Cardiac muscle cell (in vitro differentiated cells and primary cell): Measurements from ENCODE around the gene MAN1C1. TPM values are rescaled to one million over a fixed set of nuclear protein-coding genes. Genes with fewer than 3 reads are reported as not detected.
A peak's percentile ranks its signal among the peaks of the same experiment; 100 is the strongest.

ENCODE experiments used
- DNase-seq, 2 donors: peaks; one replicate each; pipeline versions ENCODE4 v3.0.0 to v3.0.0-alpha.2; 2010 to 2017; ENCODE audit warnings: low read depth in 1 of 2, low spot score in 1 of 2
- H3K27ac ChIP-seq: fragments of 200-600 bp; sonication (generic); 2 replicates; pipeline ENCODE4 v1.5.1; 2016
- H3K27me3 ChIP-seq: fragments of 200-600 bp; sonication (generic); 2 replicates; pipeline ENCODE4 v1.6.0; 2016; ENCODE audit warnings: control low read depth
- H3K36me3 ChIP-seq: fragments of 200-600 bp; sonication (generic); 2 replicates; pipeline ENCODE4 v1.5.1; 2016; ENCODE audit warnings: control low read depth
- H3K4me1 ChIP-seq: fragments of 200-600 bp; sonication (generic); 2 replicates; pipeline ENCODE4 v1.8.1; 2017; ENCODE audit warnings: low read depth, mild to moderate bottlenecking, mixed run types
- H3K4me3 ChIP-seq: fragments of 200-600 bp; sonication (generic); 2 replicates; pipeline ENCODE4 v1.5.1; 2016; ENCODE audit warnings: mild to moderate bottlenecking
- H3K9me3 ChIP-seq: fragments of 200-600 bp; sonication (generic); 2 replicates; pipeline ENCODE4 v1.5.1; 2017; ENCODE audit warnings: low read depth, mild to moderate bottlenecking, control low read depth
- polyA plus RNA-seq: library from polyadenylated mRNA; unstranded; fragments of >200 nt; fragmentation: Nextera tagmentation; extraction: Ambion mirVana; gene quantifications from 2 replicates; pipeline ENCODE4 v1.2.1, GENCODE V29; 2016
- total RNA-seq: library from RNA; depleted of rRNA; stranded (reverse); fragments of >200 nt; gene quantifications from 2 replicates; pipeline ENCODE4 v1.2.3, GENCODE V29; 2016
- TF ChIP-seq, protein P1 (sequence below): IDR thresholded peaks from 2 replicates; pipeline ENCODE4 v1.5.1; 2012; ENCODE audit warnings: low read depth, mild to moderate bottlenecking, low read length

Gene MAN1C1
- total and polyA plus RNA-seq, 2 experiments from 2014 or later: 88.8 to 118 TPM

DNA sequence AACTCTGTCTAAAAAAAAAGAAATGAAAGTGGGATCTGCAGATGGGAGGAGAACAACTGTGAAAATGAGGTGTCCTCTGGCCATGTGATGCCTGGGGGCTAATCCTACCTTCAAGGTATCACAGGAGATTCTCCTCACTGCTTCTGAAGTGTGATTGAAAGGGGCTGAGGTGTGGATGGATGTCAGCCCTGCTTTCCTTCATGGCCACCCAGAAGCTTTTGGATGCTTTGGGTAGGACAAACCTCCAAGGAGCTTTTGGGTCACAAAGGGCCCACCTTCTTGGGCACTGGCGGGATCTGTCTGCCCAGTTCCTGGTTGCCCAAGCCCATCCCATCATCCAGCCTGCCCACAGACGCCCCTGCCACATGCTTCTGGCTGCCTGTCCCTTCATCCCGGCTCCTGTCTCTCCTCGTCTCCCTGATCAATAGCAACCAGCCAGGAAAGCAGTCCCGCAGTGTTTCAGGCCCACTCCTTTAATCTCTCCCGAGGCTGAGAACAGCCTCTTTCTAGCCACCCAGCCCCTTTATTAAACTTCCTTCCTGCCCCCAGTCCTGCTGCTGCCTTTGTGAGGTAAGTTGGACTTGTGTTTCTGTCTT lies 87.2 kb downstream of the MAN1C1 start:
- H3K36me3 ChIP-seq: no peaks in the 10 kb centered on the region
- no peak for DNase-seq
- H3K4me1 ChIP-seq: peaks cover 86% of the 10 kb centered on the region

DNA sequence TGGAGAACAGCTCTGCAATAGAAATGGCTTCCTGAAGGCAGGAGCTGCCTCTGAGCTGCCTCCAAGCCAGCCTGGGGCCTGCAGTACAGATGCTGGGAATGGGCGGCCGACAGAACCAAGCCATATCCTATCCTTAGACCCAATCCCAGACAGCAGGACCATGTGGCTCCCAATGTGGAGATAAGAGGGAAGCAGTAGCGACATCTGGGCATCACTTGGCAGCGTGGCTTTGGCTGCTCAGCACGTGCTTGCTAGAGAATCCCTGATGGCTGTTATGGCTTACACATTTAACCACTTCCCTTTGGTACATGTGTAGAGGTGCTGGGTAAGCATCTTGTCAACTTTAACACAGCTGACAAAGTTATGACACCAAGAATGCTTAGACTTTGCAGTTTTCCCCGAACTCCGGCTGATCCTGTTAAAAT lies 87.7 kb downstream of the MAN1C1 start:
- H3K9me3 ChIP-seq: no peaks in the 10 kb centered on the region
- TF ChIP-seq, protein P1, sequence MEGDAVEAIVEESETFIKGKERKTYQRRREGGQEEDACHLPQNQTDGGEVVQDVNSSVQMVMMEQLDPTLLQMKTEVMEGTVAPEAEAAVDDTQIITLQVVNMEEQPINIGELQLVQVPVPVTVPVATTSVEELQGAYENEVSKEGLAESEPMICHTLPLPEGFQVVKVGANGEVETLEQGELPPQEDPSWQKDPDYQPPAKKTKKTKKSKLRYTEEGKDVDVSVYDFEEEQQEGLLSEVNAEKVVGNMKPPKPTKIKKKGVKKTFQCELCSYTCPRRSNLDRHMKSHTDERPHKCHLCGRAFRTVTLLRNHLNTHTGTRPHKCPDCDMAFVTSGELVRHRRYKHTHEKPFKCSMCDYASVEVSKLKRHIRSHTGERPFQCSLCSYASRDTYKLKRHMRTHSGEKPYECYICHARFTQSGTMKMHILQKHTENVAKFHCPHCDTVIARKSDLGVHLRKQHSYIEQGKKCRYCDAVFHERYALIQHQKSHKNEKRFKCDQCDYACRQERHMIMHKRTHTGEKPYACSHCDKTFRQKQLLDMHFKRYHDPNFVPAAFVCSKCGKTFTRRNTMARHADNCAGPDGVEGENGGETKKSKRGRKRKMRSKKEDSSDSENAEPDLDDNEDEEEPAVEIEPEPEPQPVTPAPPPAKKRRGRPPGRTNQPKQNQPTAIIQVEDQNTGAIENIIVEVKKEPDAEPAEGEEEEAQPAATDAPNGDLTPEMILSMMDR: no peak
- peaks cover 80% of the 10 kb centered on the region for H3K4me1 ChIP-seq
- DNase-seq: no peak
- H3K4me3 ChIP-seq: no peak overlapping the region
- H3K36me3 ChIP-seq: no peaks in the 10 kb centered on the region
- peak overlapping the region; percentile 49 for H3K27ac ChIP-seq
- H3K27me3 ChIP-seq: no peaks in the 10 kb centered on the region

More for the DNA sequence above, 87.2 kb downstream of the MAN1C1 start:
- Histone ChIP-seq H3K27ac (peak overlapping the region; percentile 49), H3K27me3 (no peaks in the 10 kb centered on the region), H3K9me3 (no peaks in the 10 kb centered on the region), H3K4me3 (no peak overlapping the region)
- TF ChIP-seq, protein P1: no peak

DNA sequence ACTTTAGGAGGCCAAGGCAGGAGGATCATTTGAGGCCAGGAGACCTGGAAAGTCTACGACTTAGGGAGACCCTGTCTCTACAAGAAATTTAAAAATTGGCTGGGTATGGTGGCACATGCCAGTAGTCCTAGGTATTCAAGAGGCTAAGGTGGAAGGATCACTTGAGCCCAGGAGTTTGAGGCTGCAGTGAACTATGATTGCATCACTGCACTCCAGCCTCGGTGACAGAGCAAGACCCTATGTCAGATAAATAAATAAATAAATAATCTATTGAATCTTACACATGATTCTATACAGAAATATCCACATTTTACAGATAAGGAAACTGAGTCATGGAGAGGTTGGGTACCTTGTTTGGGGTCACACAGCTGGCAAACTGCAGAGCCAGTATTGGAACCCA lies 89.1 kb downstream of the MAN1C1 start:
- H3K4me1 ChIP-seq: peaks cover 68% of the 10 kb centered on the region
- H3K4me3 ChIP-seq: no peak overlapping the region
- TF ChIP-seq, protein P1: no peak
- no peaks in the 10 kb centered on the region for H3K27me3 ChIP-seq
- H3K9me3 ChIP-seq: no peaks in the 10 kb centered on the region
- DNase-seq: no peak
- no peaks in the 10 kb centered on the region for H3K36me3 ChIP-seq
- no peak overlapping the region for H3K27ac ChIP-seq

DNA sequence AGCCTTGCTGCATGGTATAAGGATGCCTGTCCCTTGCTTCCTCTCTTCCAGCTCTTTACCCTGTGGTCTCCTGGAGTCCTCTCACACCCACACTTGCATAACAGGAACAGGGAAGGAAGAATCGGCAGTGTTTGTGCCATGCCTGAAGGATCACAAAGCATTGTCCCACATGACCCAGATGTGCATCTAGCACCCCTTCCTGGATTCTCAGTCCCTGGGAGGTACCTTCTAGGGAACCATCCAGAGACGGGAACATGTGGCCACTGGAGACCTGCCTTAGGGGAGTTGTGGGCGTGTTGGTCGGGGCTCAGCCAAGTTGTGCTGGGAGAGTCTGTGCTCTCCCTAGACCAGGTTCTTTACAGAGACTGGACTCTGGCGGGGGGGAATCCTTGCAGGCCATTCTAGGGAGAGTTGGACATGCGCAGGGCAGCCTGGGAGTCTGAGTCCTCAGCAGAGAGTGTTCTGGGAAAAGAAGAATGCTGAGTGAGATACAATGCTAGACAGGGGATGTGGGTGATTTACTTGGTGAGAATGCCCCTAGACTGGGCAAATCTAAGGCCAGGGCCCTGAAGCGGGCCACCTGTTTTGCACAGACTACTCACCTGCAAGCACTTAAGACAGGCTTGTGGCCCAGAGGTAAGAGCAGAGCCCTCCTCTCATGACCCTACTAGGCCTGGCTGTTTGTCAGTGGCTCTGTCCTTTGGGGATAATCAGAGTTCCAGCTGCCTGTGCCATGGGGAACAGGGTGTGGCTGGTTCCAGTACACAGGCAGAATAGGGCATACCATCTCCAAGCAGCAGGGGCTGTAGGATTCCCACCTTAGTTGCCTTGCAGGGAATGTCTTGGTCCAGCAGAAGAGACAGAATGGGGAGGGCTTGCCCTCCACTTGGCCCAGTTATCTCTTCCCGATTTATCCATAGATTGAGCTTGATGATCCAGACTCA lies 89.8 kb downstream of the MAN1C1 start:
- Histone ChIP-seq H3K4me1 (peaks cover 61% of the 10 kb centered on the region), H3K27me3 (no peaks in the 10 kb centered on the region), H3K9me3 (no peaks in the 10 kb centered on the region), H3K27ac (peak overlapping the region; percentile 84), H3K4me3 (no peak overlapping the region), H3K36me3 (no peaks in the 10 kb centered on the region)
- no peak for DNase-seq
- TF ChIP-seq, protein P1: no peak

DNA sequence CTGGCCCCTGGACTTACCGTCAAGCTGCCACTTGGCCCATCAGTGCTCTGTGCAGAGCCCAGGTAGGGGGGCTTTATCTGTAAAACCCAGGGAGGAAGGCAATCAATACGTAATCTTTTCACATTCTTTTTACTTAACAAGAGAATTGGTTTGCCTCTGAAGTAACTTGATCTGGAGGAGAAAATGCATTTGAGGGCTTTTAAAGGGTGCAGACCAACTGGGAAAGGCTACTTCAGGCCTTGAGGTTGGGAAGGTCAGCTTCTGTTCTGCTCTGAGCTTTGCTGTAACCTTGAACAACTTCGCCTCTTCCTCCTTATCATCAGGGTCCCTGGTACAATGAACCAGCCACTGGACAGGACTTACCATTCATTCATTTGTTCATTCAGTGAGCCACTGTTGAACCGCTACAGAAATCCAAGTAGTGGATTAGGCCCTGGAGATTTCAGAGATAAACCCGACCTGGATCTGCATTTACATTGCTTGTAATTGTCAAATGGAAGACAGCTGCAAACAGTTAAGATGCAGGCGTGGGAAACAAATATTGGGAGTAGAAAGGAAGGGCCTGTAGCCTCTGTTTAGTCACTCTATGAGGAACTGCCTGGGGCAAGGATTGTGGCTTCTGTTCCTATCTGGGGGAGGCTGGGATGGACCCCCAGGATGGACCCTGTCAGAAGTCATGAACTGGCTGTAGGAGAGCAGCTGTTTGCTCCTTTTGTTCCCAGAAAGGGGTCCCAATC lies 90.9 kb downstream of the MAN1C1 start:
- H3K9me3 ChIP-seq: no peaks in the 10 kb centered on the region
- H3K27me3 ChIP-seq: no peaks in the 10 kb centered on the region
- H3K36me3 ChIP-seq: no peaks in the 10 kb centered on the region
- H3K4me3 ChIP-seq: no peak overlapping the region
- no peak for DNase-seq
- H3K4me1 ChIP-seq: peaks cover 50% of the 10 kb centered on the region
- H3K27ac ChIP-seq: peak overlapping the region; percentile 84
- TF ChIP-seq, protein P1: no peak
